Measurements from ENCODE around the gene DNM2.

- TF ChIP-seq CTCF (IDR thresholded peaks at IDR 0.05) (no peak), POLR2A (IDR thresholded peaks at IDR 0.05) (no peak), POLR2AphosphoS5 (IDR thresholded peaks at IDR 0.05) (no peak), EP300 (IDR thresholded peaks at IDR 0.05; ENCODE audit: low read depth) (no peak)
Observed at GRCh38 chr19:10815007-10815536, 97.2 kb downstream of the DNM2 start.
